Measurements from ENCODE around the gene CDC42BPB. TPM values are rescaled to one million over a fixed set of nuclear protein-coding genes. Genes with fewer than 3 reads are reported as not detected.

The CDC42BPB gene
- total RNA-seq, 1 experiment from 2014 or later: 84.4 TPM

- Histone ChIP-seq H3K27ac (ENCODE audit: low read length) (no peak overlapping the region), H3K4me3 (ENCODE audit: low read depth in 2 of 2, low read length in 2 of 2) (no peak overlapping the region), H3K4me1 (ENCODE audit: control insufficient read depth, insufficient read depth, low read length) (no peaks in the 10 kb centered on the region), H3K27me3 (ENCODE audit: control insufficient read depth, insufficient read depth, low read length) (no peaks in the 10 kb centered on the region), H3K36me3 (ENCODE audit: control insufficient read depth, insufficient read depth, low read length) (0 out of 2 replicates have a peak, but pooled peaks cover 2% of the 10 kb centered on the region), H3K9me3 (ENCODE audit: control insufficient read depth, insufficient read depth, low read depth, low read length) (no peaks in the 10 kb centered on the region)
- ChIA-PET POLR2A (no interaction called here), CTCF (no interaction called here)
- no TSS peak for BruUV-seq (replicated peaks)
- in situ Hi-C loops (cut with HindIII; ENCODE audit: low pct_unique_long_range_greater_than_20kb, low sequenced_read_pairs): no loop called here
- DNase-seq (ENCODE audit: low read depth, low spot score): no peak
- intact Hi-C loops (cut with micrococcal nuclease; ENCODE audit: unreplicated experiment): no loop called here
- no peak for ATAC-seq
- no peak for TF ChIP-seq REST (IDR thresholded peaks at IDR 0.05; ENCODE audit: insufficient read depth in 1 of 2, low read depth in 2 of 2, low read length in 1 of 2)
- no peak for TF ChIP-seq SIN3A (IDR thresholded peaks at IDR 0.05; ENCODE audit: borderline replicate concordance, insufficient read depth, low read depth, low read length)
- TF ChIP-seq TCF7L2 (IDR thresholded peaks at IDR 0.05; ENCODE audit: low read depth, low read length): no peak
- no peak for TF ChIP-seq CTCF (IDR thresholded peaks at IDR 0.05)
- no peak for TF ChIP-seq POLR2AphosphoS5 (IDR thresholded peaks at IDR 0.05; ENCODE audit: low read depth, low read length)
These were observed 77.9 kb downstream of the CDC42BPB start for GRCh38 chr14:102979406-102979805.

- BruUV-seq (replicated peaks): no TSS peak
- TF ChIP-seq SIN3A (IDR thresholded peaks at IDR 0.05; ENCODE audit: borderline replicate concordance, insufficient read depth, low read depth, low read length) (no peak), TCF7L2 (IDR thresholded peaks at IDR 0.05; ENCODE audit: low read depth, low read length) (no peak), REST (IDR thresholded peaks at IDR 0.05; ENCODE audit: insufficient read depth in 1 of 2, low read depth in 2 of 2, low read length in 1 of 2) (no peak), CTCF (IDR thresholded peaks at IDR 0.05) (no peak), POLR2AphosphoS5 (IDR thresholded peaks at IDR 0.05; ENCODE audit: low read depth, low read length) (no peak)
- in situ Hi-C loops (cut with HindIII; ENCODE audit: low pct_unique_long_range_greater_than_20kb, low sequenced_read_pairs) (no loop called here), intact Hi-C loops (cut with micrococcal nuclease; ENCODE audit: unreplicated experiment) (no loop called here)
- H3K36me3 ChIP-seq (ENCODE audit: control insufficient read depth, insufficient read depth, low read length): 0 out of 2 replicates have a peak, but pooled peaks cover 2% of the 10 kb centered on the region
- H3K9me3 ChIP-seq (ENCODE audit: control insufficient read depth, insufficient read depth, low read depth, low read length): no peaks in the 10 kb centered on the region
- H3K4me1 ChIP-seq (ENCODE audit: control insufficient read depth, insufficient read depth, low read length): no peaks in the 10 kb centered on the region
- POLR2A ChIA-PET: no interaction called here
- CTCF ChIA-PET: interaction anchor here (0.6 kb wide), 1 partner anchor 55 kb away, joined by 6 read pairs; no protein-coding TSS in a partner anchor
- no peaks in the 10 kb centered on the region for H3K27me3 ChIP-seq (ENCODE audit: control insufficient read depth, insufficient read depth, low read length)
- no peak overlapping the region for H3K27ac ChIP-seq (ENCODE audit: low read length)
- ATAC-seq (no peak), DNase-seq (ENCODE audit: low read depth, low spot score) (no peak)
- no peak overlapping the region for H3K4me3 ChIP-seq (ENCODE audit: low read depth in 2 of 2, low read length in 2 of 2)
These were observed 79.9 kb downstream of the CDC42BPB start for GRCh38 chr14:102977475-102977874.

All from Panc1 (cell line).